HG03064 (cell line): Measurements from ENCODE around the gene CRACR2A.

ENCODE experiments used
- ATAC-seq: cut with Tn5 transposase; IDR thresholded peaks from one replicate; pipeline ENCODE4 v1.9.1; 2021; ENCODE audit warnings: low read depth; ENCODE audit not compliant: unreplicated experiment

The CRACR2A gene

DNA sequence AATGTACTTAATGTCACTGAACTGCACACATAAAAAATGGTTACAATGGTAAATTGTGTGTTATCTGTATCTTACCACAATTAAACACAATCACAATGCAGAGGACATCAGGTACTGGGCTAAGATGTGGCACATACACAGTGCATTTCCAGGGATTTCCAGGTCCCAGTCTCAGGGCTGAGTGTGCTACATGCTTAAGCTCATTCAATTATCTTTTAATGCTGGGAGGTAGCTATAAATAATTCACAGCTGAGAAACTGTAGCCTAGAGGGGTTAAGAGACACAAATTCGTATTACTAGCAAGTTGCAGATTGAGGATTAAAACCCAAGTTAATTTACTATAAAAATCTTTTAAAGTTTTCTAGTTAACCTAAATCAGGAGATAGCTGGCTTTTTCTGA, 67.1 kb downstream of the CRACR2A start:
- ATAC-seq = no peak

DNA sequence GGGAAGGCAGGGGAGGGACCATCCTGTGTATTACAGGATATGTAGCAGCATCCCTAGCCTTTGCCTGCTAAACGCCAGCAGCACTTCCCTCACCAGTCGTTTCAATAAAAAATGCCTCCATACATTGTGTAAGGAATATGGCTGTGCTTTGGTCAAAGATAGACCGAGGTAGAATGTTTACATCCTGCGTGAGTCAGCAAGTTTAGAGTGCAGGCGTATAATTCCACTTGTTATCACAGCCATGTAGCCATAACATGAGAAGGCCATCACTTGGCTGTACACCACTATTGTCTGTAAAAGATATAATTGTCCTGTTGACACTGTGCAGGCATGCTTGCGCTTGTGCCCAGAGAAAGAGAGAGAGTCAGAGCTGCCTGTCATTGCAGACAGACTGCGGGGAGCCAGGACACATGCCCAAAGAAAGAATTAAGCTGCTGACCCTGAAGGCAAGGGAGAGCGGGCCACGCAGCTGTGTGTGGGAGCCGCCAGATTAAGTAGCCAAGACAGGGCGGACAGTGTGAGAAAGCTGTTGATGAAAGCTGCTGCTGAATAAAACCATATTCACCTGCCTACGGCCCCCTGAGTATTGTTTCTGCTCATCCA, 68.4 kb downstream of the CRACR2A start:
- ATAC-seq = no peak

DNA sequence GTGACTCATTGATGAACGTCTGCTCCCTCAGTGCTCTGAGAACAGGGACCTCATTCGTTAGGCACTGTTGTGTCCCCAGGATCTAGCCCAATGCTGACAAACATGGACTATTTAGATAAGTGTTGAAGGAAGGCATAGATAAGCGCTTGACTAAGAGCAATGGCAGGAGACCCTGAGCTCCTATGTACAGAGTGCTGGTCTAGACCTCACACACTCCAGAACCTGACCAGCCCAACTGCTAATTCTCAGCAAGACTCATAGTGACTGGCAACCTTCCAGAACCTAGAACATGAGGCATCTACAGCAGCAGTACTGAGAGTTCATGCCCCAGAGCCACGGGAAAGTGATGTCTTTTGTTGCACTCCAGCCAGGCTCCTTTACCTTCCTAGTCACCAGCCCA, 69.2 kb downstream of the CRACR2A start:
- no peak for ATAC-seq

DNA sequence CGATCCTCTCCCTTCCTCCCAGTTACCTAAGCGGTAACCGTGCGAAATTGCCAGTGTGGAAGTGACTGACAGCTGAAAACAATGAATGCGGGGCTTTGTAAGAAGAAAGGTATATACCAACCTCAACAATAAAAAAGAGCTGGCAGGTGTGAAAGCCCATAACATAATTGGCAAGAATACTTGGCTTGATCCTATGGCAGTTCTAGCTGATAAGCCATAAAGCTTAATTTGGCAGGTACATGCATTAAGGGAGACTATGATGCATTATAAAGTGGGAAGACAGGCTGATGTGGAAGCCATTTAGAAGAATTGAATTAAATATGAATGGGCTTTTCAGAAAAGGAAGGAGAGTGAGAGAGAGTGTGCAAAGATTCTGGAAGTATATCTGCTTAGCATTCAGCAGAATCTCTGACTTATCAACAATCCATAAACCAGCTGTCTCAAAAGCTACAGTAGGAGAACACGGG, 71.3 kb downstream of the CRACR2A start:
- ATAC-seq = no peak

DNA sequence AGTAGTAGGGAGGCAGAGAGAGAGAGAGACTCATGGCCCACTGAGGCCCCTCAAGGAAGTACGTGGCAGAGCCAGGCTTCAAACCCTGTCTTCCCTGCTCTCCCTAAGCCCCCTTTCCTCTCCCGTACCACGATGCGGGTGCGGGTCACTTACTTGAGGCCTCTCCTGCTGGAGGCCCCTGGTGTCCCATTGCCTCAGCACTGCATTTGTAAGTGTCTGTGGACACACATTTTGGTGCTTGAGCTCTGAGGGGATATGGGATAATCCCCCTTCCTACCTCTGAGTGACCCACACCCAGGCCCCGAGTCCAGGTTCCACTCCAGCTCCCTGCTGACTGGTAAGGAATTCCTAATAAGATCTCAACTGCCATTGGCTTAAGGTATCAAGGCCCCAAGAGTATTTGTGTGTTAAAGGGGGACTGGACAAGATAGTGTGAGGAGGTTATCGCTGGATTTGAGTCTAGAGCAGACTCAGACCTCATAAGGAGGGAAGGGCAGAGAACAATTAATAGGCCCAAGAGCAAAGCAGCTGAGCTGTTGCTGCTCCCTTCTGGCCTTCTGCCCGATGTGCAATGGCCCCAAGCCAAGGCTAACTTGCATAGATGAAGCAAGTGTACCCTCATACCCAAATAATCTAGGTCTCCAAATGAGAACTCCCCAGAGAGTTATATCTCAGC, 71.9 kb downstream of the CRACR2A start:
- ATAC-seq = no peak

DNA sequence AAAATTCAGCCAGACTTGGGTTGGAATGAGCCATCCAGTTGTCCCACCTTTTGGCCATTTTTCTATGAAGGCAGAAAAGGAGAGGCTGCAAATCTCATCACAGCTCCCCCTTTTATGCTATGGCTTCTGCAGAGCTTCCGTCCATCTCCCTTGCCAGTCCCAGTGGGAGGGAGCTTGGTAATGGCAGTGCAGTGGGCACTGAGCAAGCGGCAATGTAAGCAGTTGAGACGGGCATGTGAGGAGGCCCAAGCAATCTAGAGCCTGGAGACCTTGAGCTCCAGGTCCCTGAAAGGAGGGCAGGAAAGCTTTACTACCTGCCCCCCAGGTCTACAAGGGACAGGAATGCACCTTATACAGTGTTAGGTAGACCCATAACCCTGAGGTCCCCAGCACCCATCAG, 73.1 kb downstream of the CRACR2A start:
- no peak for ATAC-seq

DNA sequence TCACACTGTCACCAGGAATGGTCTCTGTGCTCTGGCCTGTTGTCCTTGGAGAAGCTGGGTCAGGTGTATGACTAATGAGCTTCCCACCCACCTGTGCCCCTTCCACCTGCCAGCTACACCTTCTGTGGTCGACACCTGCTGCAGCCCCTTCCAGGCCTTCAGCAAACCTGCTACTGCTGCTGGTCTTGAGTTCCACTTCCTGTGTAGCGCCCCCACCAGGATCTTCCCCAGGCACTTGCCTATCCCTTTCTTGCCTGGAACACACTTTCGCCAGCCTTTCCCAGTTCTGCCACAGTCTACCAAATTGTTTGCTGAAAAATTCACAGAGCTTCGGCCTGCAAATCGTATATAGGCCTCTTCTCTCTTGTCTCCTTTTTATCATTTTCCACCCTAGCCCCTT, 75.3 kb downstream of the CRACR2A start:
- ATAC-seq = no peak

DNA sequence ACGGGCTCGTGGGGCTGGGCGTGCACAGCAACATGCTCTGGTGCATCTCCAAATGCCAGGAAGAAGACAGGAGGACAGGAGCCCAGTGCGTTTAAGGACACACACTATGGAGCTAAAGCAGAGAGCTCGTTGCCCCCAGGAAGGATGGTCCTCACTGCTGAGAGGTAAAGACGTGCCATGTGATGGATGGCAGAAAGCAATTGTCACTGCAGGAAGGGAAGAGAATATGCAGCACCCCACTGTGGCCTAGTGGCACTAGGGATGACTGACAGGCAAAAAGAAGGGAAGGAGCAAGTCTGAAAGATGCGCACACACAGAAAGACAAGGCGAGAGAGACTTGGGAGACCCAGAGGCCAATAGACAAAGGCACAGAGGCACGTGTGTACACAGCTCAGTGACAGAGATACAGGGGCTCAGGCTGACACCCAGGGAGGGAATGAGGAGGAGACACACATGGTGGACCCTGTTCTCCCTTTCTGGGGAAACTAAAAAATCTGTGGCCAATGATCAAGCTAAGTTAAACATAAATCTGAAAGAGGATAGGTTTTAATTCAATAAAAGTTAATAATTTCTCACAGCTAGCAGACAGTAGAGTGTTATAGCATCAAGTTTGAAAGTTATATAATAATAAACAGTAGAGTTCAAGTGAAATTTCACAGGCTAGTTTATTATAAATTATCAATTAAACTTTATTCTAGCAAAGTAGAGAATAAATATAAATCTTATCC, 78.8 kb downstream of the CRACR2A start:
- no peak for ATAC-seq

DNA sequence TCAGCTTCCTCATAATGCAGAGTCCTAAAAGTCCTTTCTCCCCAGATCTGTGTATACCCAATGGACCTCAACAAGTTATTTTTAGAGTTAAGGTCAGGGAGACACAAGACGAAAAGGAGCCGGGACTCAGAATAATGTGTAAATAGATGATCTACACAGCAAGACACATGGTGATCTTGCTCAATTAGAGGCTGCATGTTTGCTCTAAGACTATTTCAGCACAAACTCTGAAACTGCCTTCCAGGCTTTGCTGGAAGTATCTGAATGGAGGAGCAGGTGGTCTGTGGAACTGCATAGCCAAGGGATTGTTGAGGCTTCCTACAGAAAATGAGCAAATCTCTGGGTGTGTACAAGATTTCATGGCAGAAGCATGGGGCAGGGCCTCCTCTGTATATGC, 80.8 kb downstream of the CRACR2A start:
- no peak for ATAC-seq

DNA sequence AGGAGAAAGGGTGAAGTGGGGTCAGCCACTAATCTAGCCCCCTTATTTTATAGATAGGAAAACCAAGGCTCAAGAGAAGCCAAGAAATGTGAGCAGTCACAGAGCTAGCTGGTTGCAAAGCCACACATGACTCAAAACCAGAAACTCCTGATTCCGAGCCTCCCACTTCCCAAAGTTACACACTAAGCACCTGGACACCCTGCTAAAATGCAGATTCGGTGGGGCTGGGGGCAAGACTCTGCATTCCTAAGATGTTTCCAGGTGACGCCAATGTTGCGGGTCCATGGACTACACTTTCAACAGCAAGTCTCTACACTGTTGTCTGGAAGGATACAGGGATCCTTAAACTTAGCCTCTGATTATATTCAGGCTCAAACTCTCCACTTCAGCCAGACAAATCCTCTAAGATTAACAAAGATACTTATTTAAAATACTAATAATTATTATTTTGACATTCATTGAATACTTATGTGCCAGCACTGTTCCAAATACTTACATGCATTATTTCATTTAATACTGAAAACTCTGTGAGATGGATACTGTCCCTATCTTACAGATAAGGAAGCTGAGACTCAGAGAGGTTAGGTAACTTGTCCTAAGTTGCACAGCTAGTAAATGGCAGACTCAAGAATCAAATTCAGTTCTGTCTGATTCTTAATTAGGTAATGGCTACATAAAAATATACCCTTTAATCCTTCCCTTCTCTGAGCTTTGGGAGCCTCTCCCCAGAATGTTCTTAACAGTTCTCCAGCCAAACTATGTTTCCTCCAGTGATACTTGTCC, 81.4 kb downstream of the CRACR2A start:
- ATAC-seq = no peak

DNA sequence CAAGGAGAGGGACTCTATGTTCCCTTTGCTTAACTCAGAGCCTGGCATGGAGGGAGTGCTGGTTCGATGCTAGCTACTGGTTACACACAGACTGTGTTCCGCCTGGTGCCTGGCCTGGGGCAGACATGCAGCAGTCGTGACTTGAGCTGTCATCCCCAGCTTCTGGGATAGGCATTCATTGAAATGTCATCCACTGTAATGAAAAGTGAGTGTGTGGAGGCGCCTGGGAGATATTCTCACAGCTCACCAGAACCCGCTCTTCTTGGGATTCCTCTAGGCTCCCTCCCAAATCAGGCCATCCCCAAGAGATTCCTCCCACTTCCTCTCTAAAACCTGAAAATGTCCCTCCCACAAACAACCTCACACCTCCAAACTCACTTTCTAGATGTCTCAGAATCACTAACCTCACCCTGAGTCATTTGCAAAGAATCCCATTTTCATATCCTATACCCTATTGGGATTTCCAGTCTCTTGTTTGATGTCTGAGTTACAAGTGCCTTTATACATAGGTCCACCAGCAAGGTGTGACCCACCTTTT, 82.8 kb downstream of the CRACR2A start:
- no peak for ATAC-seq

DNA sequence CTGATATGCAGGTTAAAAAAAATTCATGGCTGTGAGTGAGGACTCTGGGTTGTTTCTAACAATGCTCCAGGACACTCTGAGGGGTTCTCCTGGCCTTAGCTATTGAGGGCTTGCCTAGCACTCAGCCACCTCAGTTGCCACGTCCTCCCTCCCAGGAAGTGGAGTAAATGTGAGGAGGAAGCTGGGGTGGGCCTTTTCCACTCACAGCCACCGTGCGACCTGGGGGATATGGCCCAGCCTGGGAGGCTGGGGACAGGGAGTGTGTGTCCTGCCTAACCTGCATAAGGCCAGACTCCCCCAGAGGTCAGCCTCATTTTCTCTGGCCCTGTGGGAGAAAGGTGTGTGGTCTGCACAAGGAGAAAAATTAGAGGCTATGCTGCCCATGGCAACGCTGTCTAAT, 83.3 kb downstream of the CRACR2A start:
- ATAC-seq = no peak

DNA sequence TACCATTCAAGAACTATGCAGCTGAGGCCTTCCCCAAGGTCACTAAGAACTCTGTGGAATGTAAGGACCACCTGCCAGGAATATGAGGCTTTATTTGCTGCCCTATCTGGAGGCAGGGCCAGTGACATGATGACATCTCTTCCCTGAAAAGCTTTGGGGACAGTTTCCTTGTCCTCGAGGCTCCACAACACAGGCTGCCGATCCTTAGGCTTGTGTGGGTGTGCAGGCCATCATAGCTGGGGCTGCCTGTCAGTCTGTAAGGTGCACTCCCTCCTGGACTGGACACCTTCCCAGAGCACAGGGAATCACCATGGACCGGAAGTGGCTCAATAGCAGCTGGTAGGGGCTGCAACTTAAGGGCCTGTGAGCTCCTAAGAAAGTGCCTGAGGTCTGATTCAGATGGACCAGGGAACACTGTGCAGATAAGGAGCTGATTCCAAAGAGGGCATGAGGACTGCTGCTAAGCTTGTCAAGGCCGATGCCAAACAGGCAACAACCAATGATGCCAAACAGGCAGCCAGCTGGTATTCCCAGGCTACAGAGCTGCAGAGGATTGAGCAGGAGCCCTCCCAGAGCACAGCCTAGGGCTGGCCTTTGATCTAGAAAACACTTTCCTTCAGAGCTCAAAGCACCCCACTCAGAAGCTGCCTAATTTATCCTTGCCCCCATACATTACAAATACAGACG, 84.3 kb downstream of the CRACR2A start:
- ATAC-seq = no peak

DNA sequence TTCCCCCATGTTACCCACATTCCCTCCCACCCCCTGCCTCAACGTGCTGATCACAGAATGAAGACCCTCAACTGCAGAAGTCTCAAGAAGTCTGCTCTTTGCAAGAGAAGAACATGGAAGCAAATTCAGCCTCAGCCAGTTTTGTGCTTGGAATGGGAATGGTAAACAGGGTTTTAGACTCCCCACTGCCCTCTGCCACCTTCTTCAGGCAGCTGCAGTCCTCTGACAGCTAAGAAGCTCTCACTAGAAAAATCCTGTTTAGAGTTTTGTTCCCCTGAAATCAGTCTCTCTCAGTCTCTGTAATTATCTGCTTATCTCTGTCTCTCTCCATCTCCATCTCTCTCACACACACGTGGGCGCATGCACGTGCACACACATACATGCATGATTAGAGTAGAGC, 85.4 kb downstream of the CRACR2A start:
- ATAC-seq = no peak

DNA sequence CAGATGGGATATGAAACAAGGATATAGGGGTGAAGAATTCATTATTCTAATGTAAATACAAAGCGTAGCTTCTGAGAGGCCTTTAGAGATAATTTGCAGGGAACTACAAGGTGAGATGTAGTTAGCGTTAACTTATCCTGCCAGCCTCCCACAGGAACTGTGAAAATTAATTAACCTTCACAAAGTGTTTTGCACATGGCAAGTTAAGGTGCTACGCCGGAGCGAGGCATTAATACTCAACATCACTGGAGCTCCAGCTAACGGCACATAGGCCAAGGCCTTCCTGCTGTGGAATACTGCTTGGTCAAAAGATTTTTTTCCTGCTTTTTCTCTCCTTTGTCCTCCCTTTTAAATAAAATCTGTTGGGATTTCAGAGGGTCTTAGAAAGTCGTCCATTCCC, 86.5 kb downstream of the CRACR2A start:
- ATAC-seq = no peak

DNA sequence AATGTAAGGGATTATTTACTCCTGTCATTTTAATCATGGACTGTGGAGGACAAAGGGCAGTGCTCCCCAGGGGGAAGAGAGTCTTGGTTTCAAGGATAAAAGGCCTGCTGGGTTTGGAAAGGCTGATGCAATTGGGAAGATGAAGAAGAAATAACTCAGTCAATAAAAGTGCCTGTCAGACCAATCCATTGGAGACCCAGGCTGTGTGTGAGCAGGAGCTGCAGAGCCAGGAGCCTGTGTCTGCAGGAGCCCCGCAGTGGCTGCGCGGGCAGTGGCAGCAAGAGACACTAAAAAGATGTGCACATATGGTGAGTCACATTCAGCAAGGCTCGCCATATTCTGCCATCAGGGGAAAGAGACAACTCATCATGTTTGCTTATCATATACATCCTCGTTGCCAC, 90.4 kb downstream of the CRACR2A start:
- ATAC-seq = no peak

DNA sequence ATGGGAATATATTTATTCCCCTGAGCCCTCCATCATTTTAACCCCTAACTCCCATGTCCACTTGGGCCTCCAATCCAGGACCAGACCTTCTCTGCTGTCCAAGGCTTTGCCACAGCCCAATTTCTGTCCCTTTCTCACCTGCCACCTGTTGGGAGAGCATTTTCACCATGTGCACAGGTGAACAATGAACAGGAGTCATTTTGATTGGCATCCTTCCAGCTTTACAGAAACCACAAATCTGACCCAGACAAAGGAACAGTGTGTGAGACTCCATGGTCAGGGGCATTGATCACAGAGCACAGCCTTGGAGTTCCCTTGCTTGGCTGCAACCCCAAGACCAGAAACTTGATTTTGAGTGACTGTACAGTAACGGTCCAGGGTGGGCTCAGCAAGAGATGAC, 91.9 kb downstream of the CRACR2A start:
- no peak for ATAC-seq

DNA sequence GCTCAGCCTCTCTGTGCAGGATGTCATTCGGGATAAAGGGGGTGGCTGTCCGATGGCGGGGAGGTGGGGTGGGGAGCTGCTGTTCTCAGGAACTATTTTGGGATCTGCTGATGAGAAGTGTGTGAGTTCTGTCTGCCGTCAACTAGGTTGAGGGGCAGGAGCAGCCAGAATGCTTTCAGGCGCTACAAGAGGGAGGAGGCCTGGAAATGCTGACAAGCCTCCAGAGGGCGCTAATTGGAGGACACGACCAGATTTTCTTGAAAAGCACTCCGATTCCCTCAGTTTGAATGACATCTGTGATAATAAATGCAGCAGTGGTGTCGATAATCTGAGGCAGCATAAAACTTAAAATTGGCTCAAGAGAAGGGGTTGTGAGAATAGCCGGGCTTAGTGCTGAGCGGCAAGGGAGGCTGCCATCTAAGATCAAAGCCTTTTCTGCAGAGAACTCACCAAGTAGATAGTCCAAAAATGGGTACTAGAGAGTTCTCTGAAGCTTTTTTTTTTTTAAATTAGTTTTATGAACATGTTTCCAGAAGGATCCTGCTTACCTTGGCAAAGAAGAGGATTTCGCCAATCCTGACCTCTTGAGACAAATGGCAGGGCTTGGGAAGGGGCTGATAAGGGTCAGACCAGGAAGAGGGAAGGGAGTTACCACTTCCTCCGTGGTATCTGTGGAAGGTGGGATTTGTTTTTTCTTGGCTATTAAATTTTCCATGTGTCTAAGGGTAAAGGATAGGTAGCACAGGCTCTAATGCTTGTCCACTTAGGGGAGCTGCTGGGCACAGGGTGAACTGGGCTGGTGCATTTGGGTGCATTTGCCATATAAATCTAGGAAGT, 94.4 kb downstream of the CRACR2A start:
- no peak for ATAC-seq

DNA sequence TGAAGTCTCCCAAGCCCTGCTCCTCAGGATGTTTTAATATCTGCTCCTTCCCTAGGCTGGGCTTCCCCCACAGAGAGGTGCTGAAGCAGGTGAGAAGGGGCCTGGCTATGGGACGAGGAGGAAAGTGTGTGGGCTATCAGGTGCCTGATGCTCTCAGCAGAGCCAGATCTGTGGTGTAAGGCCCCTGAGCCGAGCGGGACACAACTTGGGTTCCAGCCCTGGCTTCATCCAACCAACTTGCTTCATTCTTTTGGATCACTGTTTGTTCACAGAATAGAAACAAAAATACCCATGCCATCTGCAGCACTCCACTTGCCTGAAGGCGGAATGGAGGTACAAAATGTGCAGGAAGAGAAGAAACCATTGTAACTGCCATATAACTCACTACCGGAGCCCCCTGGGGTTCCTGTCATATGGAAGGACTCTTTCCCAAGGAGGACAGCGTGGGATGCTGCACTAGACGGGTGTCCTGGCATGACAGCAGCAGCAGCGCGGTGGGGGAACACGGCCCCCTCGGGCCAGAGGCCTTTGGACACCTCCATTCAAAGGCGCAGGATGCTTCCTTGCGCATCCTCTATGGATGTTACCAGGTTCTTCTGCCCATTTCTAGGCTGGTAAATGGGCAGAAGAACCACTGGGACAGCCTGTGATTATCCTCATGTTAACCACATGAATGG, 95.8 kb downstream of the CRACR2A start:
- ATAC-seq = no peak
